Pancreas (tissue), 10 donors: ENCODE data around the gene TIAM1. TPM values are rescaled to one million over a fixed set of nuclear protein-coding genes. Genes with fewer than 3 reads are reported as not detected.
"Not testable (repeated sequence)": the region's sequence is repeated elsewhere in the genome, so short reads cannot be mapped to it uniquely, and the experiment has no call there.

ENCODE experiments used
- ATAC-seq, 4 donors: fragments of 200-7000 bp; cut with Tn5 transposase; one replicate each; pipeline versions ENCODE4 v1.8.0 to v1.9.1; 2020; ENCODE audit warnings: mild to moderate bottlenecking in 4 of 4, moderate library complexity in 4 of 4
- DNase-seq, 6 donors: peaks; one replicate each; pipeline ENCODE4 v3.0.0-alpha.2; 2020
- FAIRE-seq: peaks from 2 replicates; lab custom pipeline; 2012; peaks lifted over from hg19 to GRCh38; lab: Jason Lieb, UNC
- H3K27ac ChIP-seq, 4 donors: fragments of 200-600 bp; sonication (generic); 1 replicate in 3 of 4; 2 replicates in 1 of 4; pipeline versions ENCODE4 v1.5.0 to v1.8.0; 2020
- H3K27me3 ChIP-seq, 4 donors: fragments of 200-600 bp; one replicate each; pipeline ENCODE4 v1.8.0; 2021
- H3K36me3 ChIP-seq, 3 donors: fragments of 200-600 bp; sonication (generic) in 1 of 3; one replicate each; pipeline versions ENCODE4 v1.5.0 to v1.8.0; 2020 to 2021
- H3K4me1 ChIP-seq, 3 donors: fragments of 200-600 bp; one replicate each; pipeline ENCODE4 v1.8.0; 2021
- H3K4me3 ChIP-seq, 4 donors: fragments of 200-600 bp; sonication (generic) in 2 of 4; one replicate each; pipeline versions ENCODE4 v1.5.0 to v1.8.0; 2020 to 2021
- H3K9me3 ChIP-seq, 4 donors: fragments of 200-600 bp; one replicate each; pipeline ENCODE4 v1.8.0; 2021
- WGBS, 2 donors: extraction: QIAGEN DNeasy Blood & Tissue Kit; methylation state at CpG; one replicate each; pipeline ENCODE4 v1.1.7; 2013; 5-methylcytosine and 5-hydroxymethylcytosine counted together
- intact Hi-C, 3 donors: fragments of 100-400 bp; cut with DNase I; formaldehyde crosslinking; loops; one replicate each; pipeline versions ENCODE4 v1.11.1 to v1.14.2; 2022
- polyA plus RNA-seq, 2 donors: library from polyadenylated mRNA; stranded (reverse); fragments of 200-250 nt; gene quantifications; one replicate each; pipeline ENCODE4 v1.2.3, GENCODE V29; 2013
- total RNA-seq, 6 donors: library from RNA; stranded (reverse); fragmentation: NEBNext Ultra II Directional in 4 of 6; extraction: Animal tissue kit (Norgen Biotek cat#: 25700) in 4 of 6; gene quantifications; one replicate each; pipeline versions ENCODE4 v1.2.1 to v1.2.4, GENCODE V29; 2021 to 2023
- TF ChIP-seq, protein P1 (sequence below), 4 donors: fragments of 200-600 bp; sonication (generic) in 3 of 4; IDR thresholded peaks; one replicate each; pipeline versions ENCODE4 v1.5.0 to v1.8.0; 2021; ENCODE audit warnings: antibody characterized with exemption in 4 of 4
- donor health status: healthy with polysubstance abuse.
- donor health status: DM: no; HTN: no; CAD: no; lungs with moderate emphysema.
- donor health status: DM: no; HTN: no; CAD: no.
- donor health status: control.
- donor health status: control.
- donor health status: Bipolar disorder and iron deficiency.
- donor health status: DM: yes; HTN: yes; CAD: no.
- donor health status: DM: no; HTN: no; CAD: no.
- donor health status: DM: no; HTN: no; CAD: no.
- donor health status: DM: yes; HTN: yes; CAD: no.

TIAM1 gene
- total and polyA plus RNA-seq, 8 donors: 1.7 to 7.7 (median 4.0) TPM

DNA sequence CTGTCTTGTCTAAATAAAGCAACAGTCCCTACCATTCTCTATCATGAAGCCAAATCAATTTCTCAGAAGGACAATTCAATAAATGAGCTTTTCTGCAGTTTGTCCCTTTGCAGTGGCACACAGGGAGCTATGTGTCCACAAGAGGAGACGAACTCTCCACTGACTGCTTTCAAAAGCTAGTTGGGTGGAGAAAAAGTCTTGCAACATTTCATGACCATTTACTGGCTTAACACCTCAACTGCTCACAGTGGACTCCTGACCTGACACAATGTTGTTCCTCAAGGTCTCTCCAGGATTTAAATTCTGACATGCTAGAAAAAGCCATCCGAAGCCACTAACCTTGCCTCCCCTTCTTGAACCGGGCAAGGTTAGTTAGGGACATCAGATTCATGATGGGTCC lies 111.7 kb downstream of the TIAM1 start:
- Histone ChIP-seq H3K4me3 (no peak overlapping the region), H3K4me1 (no peaks in the 10 kb centered on the region), H3K27ac (no peak overlapping the region), H3K36me3 (no peaks in the 10 kb centered on the region), H3K9me3 (no peaks in the 10 kb centered on the region), H3K27me3 (no peaks in the 10 kb centered on the region)
- ATAC-seq: no peak
- no peak for DNase-seq
- intact Hi-C loops: no loop called here
- TF ChIP-seq, protein P1, sequence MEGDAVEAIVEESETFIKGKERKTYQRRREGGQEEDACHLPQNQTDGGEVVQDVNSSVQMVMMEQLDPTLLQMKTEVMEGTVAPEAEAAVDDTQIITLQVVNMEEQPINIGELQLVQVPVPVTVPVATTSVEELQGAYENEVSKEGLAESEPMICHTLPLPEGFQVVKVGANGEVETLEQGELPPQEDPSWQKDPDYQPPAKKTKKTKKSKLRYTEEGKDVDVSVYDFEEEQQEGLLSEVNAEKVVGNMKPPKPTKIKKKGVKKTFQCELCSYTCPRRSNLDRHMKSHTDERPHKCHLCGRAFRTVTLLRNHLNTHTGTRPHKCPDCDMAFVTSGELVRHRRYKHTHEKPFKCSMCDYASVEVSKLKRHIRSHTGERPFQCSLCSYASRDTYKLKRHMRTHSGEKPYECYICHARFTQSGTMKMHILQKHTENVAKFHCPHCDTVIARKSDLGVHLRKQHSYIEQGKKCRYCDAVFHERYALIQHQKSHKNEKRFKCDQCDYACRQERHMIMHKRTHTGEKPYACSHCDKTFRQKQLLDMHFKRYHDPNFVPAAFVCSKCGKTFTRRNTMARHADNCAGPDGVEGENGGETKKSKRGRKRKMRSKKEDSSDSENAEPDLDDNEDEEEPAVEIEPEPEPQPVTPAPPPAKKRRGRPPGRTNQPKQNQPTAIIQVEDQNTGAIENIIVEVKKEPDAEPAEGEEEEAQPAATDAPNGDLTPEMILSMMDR (IDR thresholded peaks at IDR 0.05): no peak
- no peak for FAIRE-seq
- 63 to 76% methylated on average over 3 of the region's 3 CpGs for WGBS, 2 donors

- ATAC-seq: no peak
- no peaks in the 10 kb centered on the region for H3K9me3 ChIP-seq
- H3K4me1 ChIP-seq: no peaks in the 10 kb centered on the region
- H3K27ac ChIP-seq: no peak overlapping the region
- DNase-seq: no peak
- no peak for FAIRE-seq
- intact Hi-C loops: no loop called here
- no peaks in the 10 kb centered on the region for H3K36me3 ChIP-seq
- TF ChIP-seq, protein P1 (IDR thresholded peaks at IDR 0.05): no peak
- no peaks in the 10 kb centered on the region for H3K27me3 ChIP-seq
- 70 to 86% methylated on average over 6 of the region's 6 CpGs for WGBS, 2 donors
- no peak overlapping the region for H3K4me3 ChIP-seq
These were observed 113.1 kb downstream of the TIAM1 start for GRCh38 chr21:31230937-31231336.

GRCh38 chr21:31228723-31229122 lies 115.3 kb downstream of the TIAM1 start:
- H3K36me3 ChIP-seq, H3K27me3 ChIP-seq, ATAC-seq, DNase-seq, FAIRE-seq, H3K4me1 ChIP-seq, H3K4me3 ChIP-seq, intact Hi-C loops, H3K9me3 ChIP-seq, H3K27ac ChIP-seq: not testable (repeated sequence)
- 61 to 67% methylated on average over 6 of the region's 6 CpGs for WGBS, 2 donors

- no peak overlapping the region for H3K27ac ChIP-seq
- H3K9me3 ChIP-seq: no peaks in the 10 kb centered on the region
- H3K4me3 ChIP-seq: no peak overlapping the region
- intact Hi-C loops: no loop called here
- H3K27me3 ChIP-seq: no peaks in the 10 kb centered on the region
- ATAC-seq (no peak), FAIRE-seq (no peak), DNase-seq (no peak)
- TF ChIP-seq, protein P1 (IDR thresholded peaks at IDR 0.05): no peak
- H3K36me3 ChIP-seq: no peaks in the 10 kb centered on the region
- 83 to 86% methylated on average over 11 of the region's 11 CpGs for WGBS, 2 donors
- no peaks in the 10 kb centered on the region for H3K4me1 ChIP-seq
These were observed 118.3 kb downstream of the TIAM1 start for GRCh38 chr21:31225713-31226112.

- WGBS, 2 donors: 68 to 76% methylated on average over 6 of the region's 6 CpGs
- Histone ChIP-seq H3K27ac (no peak overlapping the region), H3K4me3 (no peak overlapping the region), H3K9me3 (no peaks in the 10 kb centered on the region), H3K4me1 (no peaks in the 10 kb centered on the region), H3K27me3 (no peaks in the 10 kb centered on the region), H3K36me3 (no peaks in the 10 kb centered on the region)
- intact Hi-C loops: no loop called here
- TF ChIP-seq, protein P1 (IDR thresholded peaks at IDR 0.05): no peak
- no peak for DNase-seq
- FAIRE-seq: no peak
- no peak for ATAC-seq
These were observed 121.9 kb downstream of the TIAM1 start for GRCh38 chr21:31222142-31222541.
